A549 (cell line): ENCODE data around the gene KCNIP4. TPM values are rescaled to one million over a fixed set of nuclear protein-coding genes. Genes with fewer than 3 reads are reported as not detected.

ENCODE experiments used
- ATAC-seq, 2 experiments: fragments of 200-7000 bp in 1 of 2; fragments of >200 bp in 1 of 2; cut with Nextera tagmentation in 1 of 2; cut with Tn5 transposase in 1 of 2; 3 replicates each; pipeline versions ENCODE4 v1.8.0 to v1.9.1; 2018 to 2020; ENCODE audit warnings: mild to moderate bottlenecking in 1 of 2, moderate library complexity in 1 of 2
- CTCF ChIA-PET: fragments of 300-600 bp; sonication (Branson Sonifier 250); formaldehyde crosslinking; extraction: SDS; loops from one replicate; lab custom pipeline; 2021; ENCODE audit warnings: antibody characterized with exemption, inconsistent platforms; lab: Yijun Ruan, JAX
- POLR2A ChIA-PET: fragments of 350-600 bp; formaldehyde crosslinking; extraction: SDS; loops from one replicate; lab custom pipeline; 2021; ENCODE audit warnings: antibody characterized with exemption, inconsistent platforms; lab: Yijun Ruan, JAX
- DNase-seq, 2 experiments: peaks; one replicate each; pipeline versions ENCODE4 v3.0.0 to v3.0.0-alpha.2; 2011 to 2016; ENCODE audit warnings: low read depth in 1 of 2, low spot score in 1 of 2
- FAIRE-seq: peaks from 2 replicates; lab custom pipeline; 2011; peaks lifted over from hg19 to GRCh38; lab: Jason Lieb, UNC
- H3K27ac ChIP-seq, 2 experiments: fragments of >200 bp; sonication (Bioruptor Twin); formaldehyde crosslinking; 3 replicates each; pipeline ENCODE4 v1.5.1; 2016 to 2017
- H3K4me1 ChIP-seq: fragments of >200 bp; sonication (Bioruptor Twin); formaldehyde crosslinking; 3 replicates; pipeline ENCODE4 v1.6.1; 2016
- H3K4me2 ChIP-seq: fragments of >200 bp; sonication (Bioruptor Twin); formaldehyde crosslinking; 3 replicates; pipeline ENCODE4 v1.6.1; 2016
- H3K4me3 ChIP-seq: fragments of >200 bp; sonication (Bioruptor Twin); formaldehyde crosslinking; 3 replicates; pipeline ENCODE4 v1.5.1; 2016
- H3K9me3 ChIP-seq: fragments of >200 bp; sonication (Bioruptor Twin); formaldehyde crosslinking; 3 replicates; pipeline ENCODE4 v1.6.1; 2016
- CHD4 ChIP-seq: fragments of 200-600 bp; sonication (generic); IDR thresholded peaks from 2 replicates; pipeline ENCODE4 v1.6.1; 2016; ENCODE audit warnings: antibody characterized with exemption, mild to moderate bottlenecking, borderline replicate concordance
- EHMT2 ChIP-seq: fragments of 200-600 bp; sonication (generic); IDR thresholded peaks from 2 replicates; pipeline ENCODE4 v1.6.1; 2016; ENCODE audit warnings: antibody characterized with exemption, low read depth, mild to moderate bottlenecking, moderate library complexity
- EP300 ChIP-seq, 2 experiments: fragments of >200 bp; sonication (Bioruptor Twin); formaldehyde crosslinking; IDR thresholded peaks; 2 replicates in 1 of 2; 3 replicates in 1 of 2; pipeline ENCODE4 v1.6.1; 2016 to 2017
- FOSL2 ChIP-seq, 2 experiments: fragments of 450-650 bp in 1 of 2; fragments of >200 bp in 1 of 2; sonication (Bioruptor Twin) in 1 of 2; formaldehyde crosslinking; IDR thresholded peaks; 2 replicates each; pipeline versions ENCODE4 v1.5.0 to v1.6.1; 2016 to 2020; ENCODE audit warnings: mild to moderate bottlenecking in 1 of 2, moderate library complexity in 1 of 2
- HOXA7 ChIP-seq: fragments of 250-450 bp; sonication (Bioruptor Pico); IDR thresholded peaks from 2 replicates; pipeline ENCODE4 v1.5.0; 2020; ENCODE audit warnings: mild to moderate bottlenecking, moderate library complexity
- KDM1A ChIP-seq: fragments of 200-600 bp; sonication (generic); IDR thresholded peaks from 2 replicates; pipeline ENCODE4 v1.6.1; 2016; ENCODE audit warnings: low read depth, mild to moderate bottlenecking
- KDM5A ChIP-seq: fragments of 200-600 bp; sonication (generic); IDR thresholded peaks from 2 replicates; pipeline ENCODE4 v1.6.1; 2016; ENCODE audit warnings: antibody characterized with exemption, mild to moderate bottlenecking
- MAFK ChIP-seq: fragments of 450-650 bp; IDR thresholded peaks from 2 replicates; pipeline ENCODE4 v1.6.1; 2014; ENCODE audit not compliant: partially characterized antibody
- MAZ ChIP-seq: fragments of 150-350 bp; IDR thresholded peaks from 2 replicates; pipeline ENCODE4 v1.6.1; 2014; ENCODE audit warnings: antibody characterized with exemption, low read depth, low read length, borderline replicate concordance
- PHF8 ChIP-seq: fragments of 200-600 bp; sonication (generic); IDR thresholded peaks from 2 replicates; pipeline ENCODE4 v1.6.1; 2016; ENCODE audit warnings: low read depth, mild to moderate bottlenecking, antibody characterized with exemption, moderate library complexity, borderline replicate concordance
- RAD21 ChIP-seq, 2 experiments: fragments of >200 bp in 1 of 2; sonication (Bioruptor Twin) in 1 of 2; formaldehyde crosslinking in 1 of 2; IDR thresholded peaks in 1 of 2; conservative IDR thresholded peaks in 1 of 2; 2 replicates in 1 of 2; 3 replicates in 1 of 2; pipeline ENCODE4 v1.6.1; 2012 to 2018; ENCODE audit warnings: inconsistent platforms in 1 of 2
- RARB ChIP-seq: fragments of 250-450 bp; sonication (Bioruptor Pico); IDR thresholded peaks from 2 replicates; pipeline ENCODE4 v1.8.0; 2021; ENCODE audit warnings: mild to moderate bottlenecking, moderate library complexity
- ZNF302 ChIP-seq: fragments of 250-450 bp; sonication (Bioruptor Pico); IDR thresholded peaks from 2 replicates; pipeline ENCODE4 v1.9.0; 2021; ENCODE audit warnings: inconsistent platforms, mild to moderate bottlenecking, moderate library complexity
- ZSCAN20 ChIP-seq: fragments of 250-450 bp; sonication (Bioruptor Pico); IDR thresholded peaks from 2 replicates; pipeline ENCODE4 v1.8.0; 2022; ENCODE audit warnings: mild to moderate bottlenecking, moderate library complexity
- WGBS: methylation state at CpG from one replicate; pipeline ENCODE4 v1.1.6; 2017; ENCODE audit errors: missing lambda C conversion rate; 5-methylcytosine and 5-hydroxymethylcytosine counted together
- polyA plus RNA-seq, 4 experiments: library from polyadenylated mRNA; depleted of rRNA in 3 of 4; stranded (reverse); fragments of >200 nt; fragmentation: RNase III in 1 of 4; extraction: RNeasy Plus Mini Kit Qiagen cat#74134 plus additional on column Dnase treatment in 1 of 4; gene quantifications; 2 replicates in 3 of 4; 3 replicates in 1 of 4; pipeline ENCODE4 v1.2.3, GENCODE V29; 2011 to 2017
- TF ChIP-seq, protein P1 (sequence below): fragments of 200-600 bp; sonication (generic); IDR thresholded peaks from 2 replicates; pipeline ENCODE4 v1.6.1; 2016; ENCODE audit warnings: antibody characterized with exemption, mild to moderate bottlenecking, moderate library complexity

Gene KCNIP4
- polyA plus RNA-seq, 2 of the 4 experiments (the other 2 are of a cell fraction) = not detected

DNA sequence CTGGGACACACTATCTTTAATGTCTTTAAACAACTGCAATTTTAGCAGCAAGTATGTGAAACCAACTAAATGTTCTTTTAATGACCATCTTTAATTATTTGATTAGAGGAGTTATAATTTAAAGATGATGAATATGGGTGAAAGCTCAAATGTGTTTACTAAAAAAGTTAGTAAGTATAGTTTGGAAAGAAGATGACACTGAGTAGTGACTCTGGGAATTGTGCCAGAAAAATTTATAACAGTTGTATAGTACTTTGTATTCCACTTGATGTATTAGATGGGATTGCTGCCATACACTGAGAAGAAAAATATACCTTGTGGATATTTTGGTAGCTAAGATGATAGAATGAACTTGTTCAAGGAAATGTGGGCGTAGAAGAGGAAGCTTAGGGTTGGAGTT, 1267.8 kb downstream of the KCNIP4 start:
- H3K9me3 ChIP-seq = no peaks in the 10 kb centered on the region
- no peak for TF ChIP-seq HOXA7 (CRISPR knock-in tag)
- WGBS = 6% methylated on average over 1 of the region's 1 CpG
- ATAC-seq (no peak), DNase-seq (no peak), FAIRE-seq (no peak)
- H3K4me1 ChIP-seq = no peaks in the 10 kb centered on the region
- no peak overlapping the region for H3K27ac ChIP-seq
- CTCF ChIA-PET = no interaction called here
- H3K4me3 ChIP-seq = no peak overlapping the region
- H3K4me2 ChIP-seq = no peak overlapping the region
- POLR2A ChIA-PET = no interaction called here

DNA sequence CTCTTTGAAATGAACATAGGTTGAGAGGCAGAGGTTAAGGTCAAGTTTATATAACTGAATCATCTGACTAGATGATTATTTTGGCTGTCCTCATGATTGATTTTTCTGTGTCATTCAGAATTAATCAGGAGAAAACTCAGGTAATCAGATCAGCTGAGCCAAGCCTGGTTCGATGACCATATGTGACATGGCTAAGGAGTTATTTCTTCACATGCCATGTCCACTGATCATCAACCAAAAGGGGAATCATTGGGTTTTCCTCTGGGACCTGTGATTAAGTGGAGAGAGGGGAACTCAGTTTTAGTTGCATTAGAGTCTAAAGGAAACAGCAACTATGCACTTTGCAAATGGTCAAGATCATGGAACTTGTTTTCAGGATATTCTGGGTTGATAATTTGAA, 1268.6 kb downstream of the KCNIP4 start:
- ChIA-PET POLR2A (no interaction called here), CTCF (no interaction called here)
- no peak overlapping the region for H3K4me3 ChIP-seq
- no peak overlapping the region for H3K27ac ChIP-seq
- ATAC-seq = no peak
- no peaks in the 10 kb centered on the region for H3K9me3 ChIP-seq
- no peak overlapping the region for H3K4me2 ChIP-seq
- TF ChIP-seq RARB (CRISPR knock-in tag) (no peak), EHMT2 (no peak), FOSL2 (IDR thresholded peaks at IDR 0.05) (no peak), FOSL2 (CRISPR knock-in tag; IDR thresholded peaks at IDR 0.05) (no peak), EP300 (IDR thresholded peaks at IDR 0.05) (no peak), RAD21 (conservative IDR thresholded peaks at IDR 0.05 in 1 of 2, IDR thresholded peaks at IDR 0.05 in 1 of 2) (no peak), PHF8 (no peak), KDM5A (no peak), CHD4 (no peak), ZSCAN20 (CRISPR knock-in tag) (no peak), KDM1A (no peak), MAFK (no peak), MAZ (no peak), ZNF302 (CRISPR knock-in tag) (no peak)
- TF ChIP-seq, protein P1, sequence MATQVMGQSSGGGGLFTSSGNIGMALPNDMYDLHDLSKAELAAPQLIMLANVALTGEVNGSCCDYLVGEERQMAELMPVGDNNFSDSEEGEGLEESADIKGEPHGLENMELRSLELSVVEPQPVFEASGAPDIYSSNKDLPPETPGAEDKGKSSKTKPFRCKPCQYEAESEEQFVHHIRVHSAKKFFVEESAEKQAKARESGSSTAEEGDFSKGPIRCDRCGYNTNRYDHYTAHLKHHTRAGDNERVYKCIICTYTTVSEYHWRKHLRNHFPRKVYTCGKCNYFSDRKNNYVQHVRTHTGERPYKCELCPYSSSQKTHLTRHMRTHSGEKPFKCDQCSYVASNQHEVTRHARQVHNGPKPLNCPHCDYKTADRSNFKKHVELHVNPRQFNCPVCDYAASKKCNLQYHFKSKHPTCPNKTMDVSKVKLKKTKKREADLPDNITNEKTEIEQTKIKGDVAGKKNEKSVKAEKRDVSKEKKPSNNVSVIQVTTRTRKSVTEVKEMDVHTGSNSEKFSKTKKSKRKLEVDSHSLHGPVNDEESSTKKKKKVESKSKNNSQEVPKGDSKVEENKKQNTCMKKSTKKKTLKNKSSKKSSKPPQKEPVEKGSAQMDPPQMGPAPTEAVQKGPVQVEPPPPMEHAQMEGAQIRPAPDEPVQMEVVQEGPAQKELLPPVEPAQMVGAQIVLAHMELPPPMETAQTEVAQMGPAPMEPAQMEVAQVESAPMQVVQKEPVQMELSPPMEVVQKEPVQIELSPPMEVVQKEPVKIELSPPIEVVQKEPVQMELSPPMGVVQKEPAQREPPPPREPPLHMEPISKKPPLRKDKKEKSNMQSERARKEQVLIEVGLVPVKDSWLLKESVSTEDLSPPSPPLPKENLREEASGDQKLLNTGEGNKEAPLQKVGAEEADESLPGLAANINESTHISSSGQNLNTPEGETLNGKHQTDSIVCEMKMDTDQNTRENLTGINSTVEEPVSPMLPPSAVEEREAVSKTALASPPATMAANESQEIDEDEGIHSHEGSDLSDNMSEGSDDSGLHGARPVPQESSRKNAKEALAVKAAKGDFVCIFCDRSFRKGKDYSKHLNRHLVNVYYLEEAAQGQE = no peak
- H3K4me1 ChIP-seq = no peaks in the 10 kb centered on the region
- WGBS = 0% methylated on average over 1 of the region's 1 CpG
- no peak for DNase-seq
- no peak for FAIRE-seq
